ENCODE data around the gene DOCK3. TPM values are rescaled to one million over a fixed set of nuclear protein-coding genes. Genes with fewer than 3 reads are reported as not detected.

DOCK3 gene
- polyA plus RNA-seq, 4 donors = 0.13 to 0.34 TPM; not detected in 2

GRCh38 chr3:51392355-51393133 is 717.8 kb downstream of the DOCK3 start:
- WGBS, 3 donors = 86 to 91% (median 88%) methylated on average over 42 of the region's 42 CpGs
- Histone ChIP-seq H3K4me1 (ENCODE audit: control insufficient read depth in 3 of 3, insufficient read depth in 2 of 3, low read depth in 1 of 3, low read length in 2 of 3) (peaks cover 5 to 53% (median 6%) of the 10 kb centered on the region in 3 donors), H3K36me3 (ENCODE audit: control insufficient read depth in 3 of 3, insufficient read depth in 2 of 3, low read depth in 1 of 3, low read length in 3 of 3) (peaks cover 8 to 82% (median 15%) of the 10 kb centered on the region in 3 donors), H3K27me3 (ENCODE audit: control insufficient read depth in 3 of 3, insufficient read depth in 3 of 3, low read length in 3 of 3) (no peaks in the 10 kb centered on the region), H3K9me3 (ENCODE audit: control insufficient read depth in 2 of 2, insufficient read depth in 1 of 2, low read depth in 1 of 2, low read length in 1 of 2) (peaks cover 0 to 17% of the 10 kb centered on the region in 2 donors), H3K4me3 (ENCODE audit: low read depth in 1 of 3, low read length in 3 of 3) (peak overlapping the region; percentile 64 to 84 (median 75)), H3K27ac (ENCODE audit: low read depth in 1 of 3, low read length in 2 of 3) (peak overlapping the region in 1 of 3 donors; percentile 91)
- no peak for FAIRE-seq
- DNase-seq = no peak

GRCh38 chr3:51393134-51393495 is 718.4 kb downstream of the DOCK3 start:
- FAIRE-seq (no peak), DNase-seq (no peak)
- peaks cover 0 to 17% of the 10 kb centered on the region in 2 donors for H3K9me3 ChIP-seq (ENCODE audit: control insufficient read depth in 2 of 2, insufficient read depth in 1 of 2, low read depth in 1 of 2, low read length in 1 of 2)
- no peaks in the 10 kb centered on the region for H3K27me3 ChIP-seq (ENCODE audit: control insufficient read depth in 3 of 3, insufficient read depth in 3 of 3, low read length in 3 of 3)
- peaks cover 3 to 47% (median 6%) of the 10 kb centered on the region in 3 donors for H3K4me1 ChIP-seq (ENCODE audit: control insufficient read depth in 3 of 3, insufficient read depth in 2 of 3, low read depth in 1 of 3, low read length in 2 of 3)
- WGBS, 3 donors = 93 to 96% (median 94%) methylated on average over 17 of the region's 17 CpGs
- peaks cover 8 to 77% (median 10%) of the 10 kb centered on the region in 3 donors for H3K36me3 ChIP-seq (ENCODE audit: control insufficient read depth in 3 of 3, insufficient read depth in 2 of 3, low read depth in 1 of 3, low read length in 3 of 3)
- H3K4me3 ChIP-seq (ENCODE audit: low read depth in 1 of 3, low read length in 3 of 3) = no peak overlapping the region
- H3K27ac ChIP-seq (ENCODE audit: low read depth in 1 of 3, low read length in 2 of 3) = no peak overlapping the region

GRCh38 chr3:51393564-51393963 is 718.8 kb downstream of the DOCK3 start:
- FAIRE-seq (no peak), DNase-seq (no peak)
- Histone ChIP-seq H3K9me3 (ENCODE audit: control insufficient read depth in 2 of 2, insufficient read depth in 1 of 2, low read depth in 1 of 2, low read length in 1 of 2) (peaks cover 0 to 17% of the 10 kb centered on the region in 2 donors), H3K4me3 (ENCODE audit: low read depth in 1 of 3, low read length in 3 of 3) (no peak overlapping the region), H3K27me3 (ENCODE audit: control insufficient read depth in 3 of 3, insufficient read depth in 3 of 3, low read length in 3 of 3) (no peaks in the 10 kb centered on the region), H3K27ac (ENCODE audit: low read depth in 1 of 3, low read length in 2 of 3) (peak overlapping the region in 1 of 3 donors; percentile 9), H3K36me3 (ENCODE audit: control insufficient read depth in 3 of 3, insufficient read depth in 2 of 3, low read depth in 1 of 3, low read length in 3 of 3) (peaks cover 7 to 77% (median 8%) of the 10 kb centered on the region in 3 donors), H3K4me1 (ENCODE audit: control insufficient read depth in 3 of 3, insufficient read depth in 2 of 3, low read depth in 1 of 3, low read length in 2 of 3) (peaks cover 3 to 44% (median 6%) of the 10 kb centered on the region in 3 donors)
- 89 to 95% (median 91%) methylated on average over 14 of the region's 14 CpGs for WGBS, 3 donors

- FAIRE-seq (no peak), DNase-seq (no peak)
- 83 to 85% (median 84%) methylated on average over 5 of the region's 5 CpGs for WGBS, 3 donors
- Histone ChIP-seq H3K4me3 (ENCODE audit: low read depth in 1 of 3, low read length in 3 of 3) (no peak overlapping the region), H3K27ac (ENCODE audit: low read depth in 1 of 3, low read length in 2 of 3) (no peak overlapping the region), H3K4me1 (ENCODE audit: control insufficient read depth in 3 of 3, insufficient read depth in 2 of 3, low read depth in 1 of 3, low read length in 2 of 3) (peaks cover 3 to 35% (median 6%) of the 10 kb centered on the region in 3 donors), H3K36me3 (ENCODE audit: control insufficient read depth in 3 of 3, insufficient read depth in 2 of 3, low read depth in 1 of 3, low read length in 3 of 3) (peaks cover 7 to 74% (median 8%) of the 10 kb centered on the region in 3 donors), H3K27me3 (ENCODE audit: control insufficient read depth in 3 of 3, insufficient read depth in 3 of 3, low read length in 3 of 3) (no peaks in the 10 kb centered on the region), H3K9me3 (ENCODE audit: control insufficient read depth in 2 of 2, insufficient read depth in 1 of 2, low read depth in 1 of 2, low read length in 1 of 2) (peaks cover 0 to 17% of the 10 kb centered on the region in 2 donors)
Measured at GRCh38 chr3:51394541-51394940, 719.8 kb downstream of the DOCK3 start.

GRCh38 chr3:51395493-51396213 is 720.9 kb downstream of the DOCK3 start:
- FAIRE-seq (no peak), DNase-seq (no peak)
- H3K4me1 ChIP-seq (ENCODE audit: control insufficient read depth in 3 of 3, insufficient read depth in 2 of 3, low read depth in 1 of 3, low read length in 2 of 3) = peaks cover 3 to 24% (median 6%) of the 10 kb centered on the region in 3 donors
- H3K27me3 ChIP-seq (ENCODE audit: control insufficient read depth in 3 of 3, insufficient read depth in 3 of 3, low read length in 3 of 3) = no peaks in the 10 kb centered on the region
- peaks cover 0 to 17% of the 10 kb centered on the region in 2 donors for H3K9me3 ChIP-seq (ENCODE audit: control insufficient read depth in 2 of 2, insufficient read depth in 1 of 2, low read depth in 1 of 2, low read length in 1 of 2)
- H3K36me3 ChIP-seq (ENCODE audit: control insufficient read depth in 3 of 3, insufficient read depth in 2 of 3, low read depth in 1 of 3, low read length in 3 of 3) = peaks cover 7 to 72% (median 8%) of the 10 kb centered on the region in 3 donors
- H3K27ac ChIP-seq (ENCODE audit: low read depth in 1 of 3, low read length in 2 of 3) = no peak overlapping the region
- H3K4me3 ChIP-seq (ENCODE audit: low read depth in 1 of 3, low read length in 3 of 3) = no peak overlapping the region
- WGBS, 3 donors = 64 to 78% (median 75%) methylated on average over 12 of the region's 12 CpGs

- Histone ChIP-seq H3K27ac (ENCODE audit: low read depth in 1 of 3, low read length in 2 of 3) (no peak overlapping the region), H3K9me3 (ENCODE audit: control insufficient read depth in 2 of 2, insufficient read depth in 1 of 2, low read depth in 1 of 2, low read length in 1 of 2) (peaks cover 0 to 17% of the 10 kb centered on the region in 2 donors), H3K27me3 (ENCODE audit: control insufficient read depth in 3 of 3, insufficient read depth in 3 of 3, low read length in 3 of 3) (no peaks in the 10 kb centered on the region), H3K4me1 (ENCODE audit: control insufficient read depth in 3 of 3, insufficient read depth in 2 of 3, low read depth in 1 of 3, low read length in 2 of 3) (peaks cover 3 to 22% (median 6%) of the 10 kb centered on the region in 3 donors), H3K36me3 (ENCODE audit: control insufficient read depth in 3 of 3, insufficient read depth in 2 of 3, low read depth in 1 of 3, low read length in 3 of 3) (peaks cover 7 to 75% (median 10%) of the 10 kb centered on the region in 3 donors), H3K4me3 (ENCODE audit: low read depth in 1 of 3, low read length in 3 of 3) (no peak overlapping the region)
- 88 to 95% (median 94%) methylated on average over 1 of the region's 1 CpG for WGBS, 3 donors
- FAIRE-seq (no peak), DNase-seq (no peak)
Measured at GRCh38 chr3:51396401-51396800, 721.7 kb downstream of the DOCK3 start.

- DNase-seq (no peak), FAIRE-seq (no peak)
- Histone ChIP-seq H3K36me3 (ENCODE audit: control insufficient read depth in 3 of 3, insufficient read depth in 2 of 3, low read depth in 1 of 3, low read length in 3 of 3) (peaks cover 9 to 76% (median 13%) of the 10 kb centered on the region in 3 donors), H3K27ac (ENCODE audit: low read depth in 1 of 3, low read length in 2 of 3) (no peak overlapping the region), H3K4me3 (ENCODE audit: low read depth in 1 of 3, low read length in 3 of 3) (no peak overlapping the region), H3K9me3 (ENCODE audit: control insufficient read depth in 2 of 2, insufficient read depth in 1 of 2, low read depth in 1 of 2, low read length in 1 of 2) (peaks cover 0 to 14% of the 10 kb centered on the region in 2 donors), H3K27me3 (ENCODE audit: control insufficient read depth in 3 of 3, insufficient read depth in 3 of 3, low read length in 3 of 3) (no peaks in the 10 kb centered on the region), H3K4me1 (ENCODE audit: control insufficient read depth in 3 of 3, insufficient read depth in 2 of 3, low read depth in 1 of 3, low read length in 2 of 3) (peaks cover under 1 to 19% (median 2%) of the 10 kb centered on the region in 3 donors)
- 66 to 87% (median 75%) methylated on average over 5 of the region's 5 CpGs for WGBS, 3 donors
Measured at GRCh38 chr3:51397392-51397791, 722.7 kb downstream of the DOCK3 start.

GRCh38 chr3:51398595-51399310 is 724.0 kb downstream of the DOCK3 start:
- Histone ChIP-seq H3K27me3 (ENCODE audit: control insufficient read depth in 3 of 3, insufficient read depth in 3 of 3, low read length in 3 of 3) (no peaks in the 10 kb centered on the region), H3K27ac (ENCODE audit: low read depth in 1 of 3, low read length in 2 of 3) (no peak overlapping the region), H3K36me3 (ENCODE audit: control insufficient read depth in 3 of 3, insufficient read depth in 2 of 3, low read depth in 1 of 3, low read length in 3 of 3) (peaks cover 2 to 71% (median 20%) of the 10 kb centered on the region in 3 donors), H3K4me1 (ENCODE audit: control insufficient read depth in 3 of 3, insufficient read depth in 2 of 3, low read depth in 1 of 3, low read length in 2 of 3) (peaks cover 0 to 9% (median 0%) of the 10 kb centered on the region in 3 donors), H3K9me3 (ENCODE audit: control insufficient read depth in 2 of 2, insufficient read depth in 1 of 2, low read depth in 1 of 2, low read length in 1 of 2) (peaks cover 0 to under 1% of the 10 kb centered on the region in 2 donors), H3K4me3 (ENCODE audit: low read depth in 1 of 3, low read length in 3 of 3) (no peak overlapping the region)
- no peak for FAIRE-seq
- DNase-seq = no peak
- 73 to 84% (median 77%) methylated on average over 8 of the region's 8 CpGs for WGBS, 3 donors

All from small intestine (tissue), 7 donors.